ENCODE data around the gene ZNF23. TPM values are rescaled to one million over a fixed set of nuclear protein-coding genes. Genes with fewer than 3 reads are reported as not detected.
A peak's percentile ranks its signal among the peaks of the same experiment; 100 is the strongest.

ZNF23 gene
- total RNA-seq, 1 donor from 2014 or later = 10.5 TPM

DNA sequence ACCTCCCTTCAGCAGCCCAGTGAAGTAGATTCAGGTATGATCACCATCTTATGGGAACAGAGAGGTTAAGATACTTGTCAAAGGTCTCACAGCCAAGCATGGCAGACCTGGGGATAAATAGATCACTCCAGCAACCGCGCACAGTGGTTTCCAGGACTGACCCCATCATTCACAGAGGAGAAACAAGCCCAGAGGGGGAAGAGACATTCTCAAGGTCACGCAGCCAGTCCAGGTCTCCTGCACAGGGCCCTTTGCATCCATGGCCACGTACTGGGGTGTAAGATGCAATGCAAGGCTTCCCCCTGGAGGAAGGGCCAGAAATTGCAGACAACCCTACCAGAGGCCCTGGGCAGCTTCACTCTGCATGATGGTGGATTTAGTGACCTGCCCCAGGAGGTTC, 40.1 kb downstream of the ZNF23 start:
- H3K27ac Mint-ChIP-seq (ENCODE audit: unreplicated experiment) = no peak overlapping the region
- DNase-seq (ENCODE audit: extremely low spot score, unreplicated experiment) = no peak
- TF ChIP-seq, protein P1, sequence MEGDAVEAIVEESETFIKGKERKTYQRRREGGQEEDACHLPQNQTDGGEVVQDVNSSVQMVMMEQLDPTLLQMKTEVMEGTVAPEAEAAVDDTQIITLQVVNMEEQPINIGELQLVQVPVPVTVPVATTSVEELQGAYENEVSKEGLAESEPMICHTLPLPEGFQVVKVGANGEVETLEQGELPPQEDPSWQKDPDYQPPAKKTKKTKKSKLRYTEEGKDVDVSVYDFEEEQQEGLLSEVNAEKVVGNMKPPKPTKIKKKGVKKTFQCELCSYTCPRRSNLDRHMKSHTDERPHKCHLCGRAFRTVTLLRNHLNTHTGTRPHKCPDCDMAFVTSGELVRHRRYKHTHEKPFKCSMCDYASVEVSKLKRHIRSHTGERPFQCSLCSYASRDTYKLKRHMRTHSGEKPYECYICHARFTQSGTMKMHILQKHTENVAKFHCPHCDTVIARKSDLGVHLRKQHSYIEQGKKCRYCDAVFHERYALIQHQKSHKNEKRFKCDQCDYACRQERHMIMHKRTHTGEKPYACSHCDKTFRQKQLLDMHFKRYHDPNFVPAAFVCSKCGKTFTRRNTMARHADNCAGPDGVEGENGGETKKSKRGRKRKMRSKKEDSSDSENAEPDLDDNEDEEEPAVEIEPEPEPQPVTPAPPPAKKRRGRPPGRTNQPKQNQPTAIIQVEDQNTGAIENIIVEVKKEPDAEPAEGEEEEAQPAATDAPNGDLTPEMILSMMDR (IDR thresholded peaks at IDR 0.05) = peak; percentile 16
- no peak overlapping the region for H3K4me3 Mint-ChIP-seq (ENCODE audit: unreplicated experiment)
- H3K27me3 Mint-ChIP-seq (ENCODE audit: unreplicated experiment) = peaks cover 27% of the 10 kb centered on the region
- peaks cover 3% of the 10 kb centered on the region for H3K4me1 Mint-ChIP-seq (ENCODE audit: unreplicated experiment)
- H3K36me3 Mint-ChIP-seq (ENCODE audit: unreplicated experiment) = no peaks in the 10 kb centered on the region
- H3K9me3 Mint-ChIP-seq (ENCODE audit: unreplicated experiment) = no peaks in the 10 kb centered on the region

DNA sequence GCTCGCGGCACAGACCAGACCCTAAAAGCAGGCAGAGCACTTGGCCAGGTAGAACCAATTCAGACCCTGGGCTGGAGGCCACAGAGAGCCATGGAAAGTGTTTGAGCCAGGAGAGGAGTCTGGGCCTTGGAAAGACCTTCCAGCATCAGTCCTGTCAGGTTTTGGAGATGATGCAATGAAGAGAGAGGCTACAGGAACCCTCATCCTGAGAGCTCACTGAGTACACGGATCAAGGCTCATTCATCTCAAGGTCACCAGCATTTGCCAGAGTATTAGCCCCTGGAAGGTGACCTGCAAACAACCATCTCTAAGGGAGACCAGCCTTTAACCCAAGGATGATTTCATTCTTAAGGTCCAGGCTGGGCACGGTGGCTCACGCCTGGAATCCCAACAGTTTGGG, 48.0 kb downstream of the ZNF23 start:
- DNase-seq (ENCODE audit: extremely low spot score, unreplicated experiment) = no peak
- H3K36me3 Mint-ChIP-seq (ENCODE audit: unreplicated experiment) = no peaks in the 10 kb centered on the region
- H3K27ac Mint-ChIP-seq (ENCODE audit: unreplicated experiment) = no peak overlapping the region
- TF ChIP-seq, protein P1 (IDR thresholded peaks at IDR 0.05) = no peak
- H3K4me3 Mint-ChIP-seq (ENCODE audit: unreplicated experiment) = no peak overlapping the region
- H3K9me3 Mint-ChIP-seq (ENCODE audit: unreplicated experiment) = no peaks in the 10 kb centered on the region
- H3K4me1 Mint-ChIP-seq (ENCODE audit: unreplicated experiment) = no peaks in the 10 kb centered on the region
- H3K27me3 Mint-ChIP-seq (ENCODE audit: unreplicated experiment) = peaks cover 35% of the 10 kb centered on the region

DNA sequence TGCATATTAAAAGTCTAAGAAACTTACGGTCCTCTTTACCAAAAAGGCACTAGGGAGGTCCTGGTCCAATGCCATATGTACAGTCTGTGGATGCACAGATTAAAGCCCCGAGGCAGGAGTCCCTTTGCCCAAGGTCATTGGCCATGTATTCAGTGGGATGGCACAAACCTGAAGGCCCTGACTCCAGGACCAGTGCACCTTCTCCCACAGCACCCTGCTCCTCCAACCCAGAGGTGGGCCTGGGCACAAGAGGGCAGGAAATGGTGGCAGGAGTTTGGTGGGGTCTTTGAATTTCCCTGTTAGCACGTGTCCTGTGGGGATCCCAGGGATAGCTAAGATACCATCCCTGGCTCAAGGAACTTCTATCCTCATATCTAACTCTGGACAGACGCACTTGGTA, 48.7 kb downstream of the ZNF23 start:
- H3K36me3 Mint-ChIP-seq (ENCODE audit: unreplicated experiment) = no peaks in the 10 kb centered on the region
- no peak for DNase-seq (ENCODE audit: extremely low spot score, unreplicated experiment)
- no peaks in the 10 kb centered on the region for H3K9me3 Mint-ChIP-seq (ENCODE audit: unreplicated experiment)
- H3K27me3 Mint-ChIP-seq (ENCODE audit: unreplicated experiment) = peaks cover 32% of the 10 kb centered on the region
- H3K4me3 Mint-ChIP-seq (ENCODE audit: unreplicated experiment) = no peak overlapping the region
- TF ChIP-seq, protein P1 (IDR thresholded peaks at IDR 0.05) = no peak
- H3K4me1 Mint-ChIP-seq (ENCODE audit: unreplicated experiment) = no peaks in the 10 kb centered on the region
- no peak overlapping the region for H3K27ac Mint-ChIP-seq (ENCODE audit: unreplicated experiment)

DNA sequence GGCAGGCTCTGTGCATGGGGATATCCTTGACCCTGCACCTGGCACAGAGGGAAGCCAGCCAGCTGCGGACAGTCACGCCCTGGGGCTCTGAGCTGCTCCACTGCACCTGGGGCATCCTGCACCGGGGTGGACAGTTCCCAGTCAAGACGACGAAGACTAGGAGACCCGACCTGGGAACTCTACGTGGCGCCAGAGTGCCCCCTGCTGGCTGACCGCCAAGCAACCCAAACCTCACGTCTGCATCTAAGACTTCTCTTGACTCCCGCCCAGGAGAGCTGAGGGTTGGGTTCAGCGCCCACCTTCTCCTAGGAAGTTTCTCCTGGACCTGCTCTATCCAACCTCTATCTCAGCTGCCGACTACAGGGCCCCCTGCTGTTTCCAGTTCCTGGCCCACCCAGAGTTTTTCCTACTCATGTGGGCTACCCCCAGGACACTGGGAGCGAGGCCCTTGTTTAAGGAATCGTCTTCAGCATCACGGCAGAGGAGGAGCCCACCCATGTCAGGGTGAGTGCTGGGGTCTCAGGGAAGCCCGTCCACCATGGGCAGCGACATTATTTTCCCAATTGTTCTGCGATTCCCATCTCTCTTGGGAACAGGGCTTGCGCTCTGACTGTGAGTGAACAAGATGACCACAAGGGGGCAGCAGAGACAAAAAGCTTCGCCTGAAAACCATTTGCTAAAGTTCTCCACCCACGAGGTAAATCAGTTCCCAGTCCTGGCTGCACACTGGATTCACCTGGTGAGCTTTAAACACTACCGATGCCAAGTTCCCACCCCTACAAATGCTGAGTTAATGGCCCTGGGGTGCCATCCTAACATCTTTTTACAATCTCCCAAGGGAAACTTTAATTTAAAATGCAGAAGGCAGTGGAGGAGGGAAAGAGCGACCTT, 49.5 kb downstream of the ZNF23 start:
- H3K27ac Mint-ChIP-seq (ENCODE audit: unreplicated experiment) = no peak overlapping the region
- peak; percentile 89 for DNase-seq (ENCODE audit: extremely low spot score, unreplicated experiment)
- peaks cover 30% of the 10 kb centered on the region for H3K27me3 Mint-ChIP-seq (ENCODE audit: unreplicated experiment)
- H3K4me3 Mint-ChIP-seq (ENCODE audit: unreplicated experiment) = no peak overlapping the region
- no peaks in the 10 kb centered on the region for H3K9me3 Mint-ChIP-seq (ENCODE audit: unreplicated experiment)
- H3K36me3 Mint-ChIP-seq (ENCODE audit: unreplicated experiment) = no peaks in the 10 kb centered on the region
- TF ChIP-seq, protein P1 (IDR thresholded peaks at IDR 0.05) = peak; percentile 89
- H3K4me1 Mint-ChIP-seq (ENCODE audit: unreplicated experiment) = no peaks in the 10 kb centered on the region

DNA sequence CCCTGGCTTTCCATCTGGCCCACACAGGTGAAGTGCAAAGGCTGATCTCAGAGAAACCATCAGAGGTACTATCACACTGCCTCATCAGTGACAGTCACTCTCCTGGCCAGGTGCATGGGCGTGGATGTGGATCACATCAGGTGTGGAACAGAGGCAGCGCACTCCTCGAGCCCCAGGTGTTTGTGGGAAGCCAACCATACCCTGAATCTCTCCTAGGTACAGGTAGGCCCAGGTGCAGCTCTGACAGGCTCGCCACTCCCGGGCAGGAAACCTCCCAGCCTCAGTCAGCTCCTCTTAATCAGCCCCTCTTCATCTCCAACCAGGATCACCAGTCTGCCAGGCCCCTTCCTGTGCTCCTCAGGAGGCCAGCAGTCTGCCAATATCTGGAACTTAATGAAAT, 51.9 kb downstream of the ZNF23 start:
- no peaks in the 10 kb centered on the region for H3K9me3 Mint-ChIP-seq (ENCODE audit: unreplicated experiment)
- H3K27ac Mint-ChIP-seq (ENCODE audit: unreplicated experiment) = no peak overlapping the region
- peaks cover 14% of the 10 kb centered on the region for H3K27me3 Mint-ChIP-seq (ENCODE audit: unreplicated experiment)
- no peak overlapping the region for H3K4me3 Mint-ChIP-seq (ENCODE audit: unreplicated experiment)
- TF ChIP-seq, protein P1 (IDR thresholded peaks at IDR 0.05) = no peak
- H3K4me1 Mint-ChIP-seq (ENCODE audit: unreplicated experiment) = no peaks in the 10 kb centered on the region
- H3K36me3 Mint-ChIP-seq (ENCODE audit: unreplicated experiment) = no peaks in the 10 kb centered on the region
- DNase-seq (ENCODE audit: extremely low spot score, unreplicated experiment) = no peak
